ENCODE measurements around the gene FBXL16.
A peak's percentile ranks its signal among the peaks of the same experiment; 100 is the strongest.

Gene FBXL16

GRCh38 chr16:733382-734207 is 28.0 kb upstream of the FBXL16 start:
- peak; percentile 55 for TF ChIP-seq CTCF (conservative IDR thresholded peaks at IDR 0.05; ENCODE audit: low read depth, low read length)
- H3K4me3 ChIP-seq (ENCODE audit: low read length) = no peak overlapping the region
- DNase-seq (ENCODE audit: low read depth) = no peak

- DNase-seq (ENCODE audit: low read depth) = no peak
- peak; percentile 27 for TF ChIP-seq CTCF (conservative IDR thresholded peaks at IDR 0.05; ENCODE audit: low read depth, low read length)
- no peak overlapping the region for H3K4me3 ChIP-seq (ENCODE audit: low read length)
These were observed 27.3 kb upstream of the FBXL16 start for GRCh38 chr16:732936-733335.

- TF ChIP-seq CTCF (conservative IDR thresholded peaks at IDR 0.05; ENCODE audit: low read depth, low read length) = no peak
- no peak for DNase-seq (ENCODE audit: low read depth)
- H3K4me3 ChIP-seq (ENCODE audit: low read length) = no peak overlapping the region
These were observed 26.7 kb upstream of the FBXL16 start for GRCh38 chr16:732332-732731.

GRCh38 chr16:730666-731509 is 25.3 kb upstream of the FBXL16 start:
- no peak for DNase-seq (ENCODE audit: low read depth)

GRCh38 chr16:729768-730665 is 24.4 kb upstream of the FBXL16 start:
- DNase-seq (ENCODE audit: low read depth) = no peak
- no peak for TF ChIP-seq CTCF (conservative IDR thresholded peaks at IDR 0.05; ENCODE audit: low read depth, low read length)
- no peak overlapping the region for H3K4me3 ChIP-seq (ENCODE audit: low read length)

More at GRCh38 chr16:730666-731509, 25.3 kb upstream of the FBXL16 start:
- TF ChIP-seq CTCF (conservative IDR thresholded peaks at IDR 0.05; ENCODE audit: low read depth, low read length) = no peak
- H3K4me3 ChIP-seq (ENCODE audit: low read length) = no peak overlapping the region

GRCh38 chr16:728890-729744 is 23.5 kb upstream of the FBXL16 start:
- H3K4me3 ChIP-seq (ENCODE audit: low read length) = peak overlapping the region; percentile 50
- no peak for DNase-seq (ENCODE audit: low read depth)
- TF ChIP-seq CTCF (conservative IDR thresholded peaks at IDR 0.05; ENCODE audit: low read depth, low read length) = no peak
